ENCODE data around the gene SLC17A7.

The SLC17A7 gene

GRCh38 chr19:49425922-49426592 lies 15.3 kb downstream of the SLC17A7 start:
- Histone ChIP-seq H3K18ac (ENCODE audit: low read depth in 1 of 2, low read length in 2 of 2) (no peak overlapping the region), H4K91ac (ENCODE audit: low read length) (no peak overlapping the region), H2BK12ac (ENCODE audit: low read length in 2 of 2) (no peak overlapping the region), H3K4me3 (ENCODE audit: insufficient read depth in 1 of 2, low read depth in 1 of 2, low read length in 2 of 2) (no peak overlapping the region), H3K23ac (ENCODE audit: low read length in 2 of 2) (no peak overlapping the region), H3K27ac (ENCODE audit: low read length, poor library complexity, severe bottlenecking) (no peak overlapping the region), H3K79me1 (replicated peaks; ENCODE audit: low read length, poor library complexity, severe bottlenecking) (no peaks in the 10 kb centered on the region), H3K4me2 (ENCODE audit: low read length, poor library complexity, severe bottlenecking) (no peak overlapping the region), H3K36me3 (ENCODE audit: control insufficient read depth in 1 of 2, insufficient read depth in 2 of 2, low read depth in 1 of 2, low read length in 2 of 2) (no peaks in the 10 kb centered on the region), H4K8ac (ENCODE audit: low read length) (no peak overlapping the region), H2BK15ac (ENCODE audit: low read depth, poor library complexity, severe bottlenecking) (no peak overlapping the region), H3K9ac (ENCODE audit: low read length) (no peak overlapping the region), H3K4ac (ENCODE audit: low read depth in 1 of 2, low read length in 2 of 2) (no peak overlapping the region), H3K9me3 (ENCODE audit: control insufficient read depth, low read length) (no peaks in the 10 kb centered on the region), H3K4me1 (ENCODE audit: control insufficient read depth, insufficient read depth, low read depth, low read length) (peaks cover 22% of the 10 kb centered on the region), H2AK5ac (ENCODE audit: low read length, severe bottlenecking) (no peak overlapping the region), H2BK5ac (ENCODE audit: low read depth, low read length, poor library complexity, severe bottlenecking) (no peak overlapping the region), H2BK120ac (ENCODE audit: low read depth, low read length) (no peak overlapping the region), H3K14ac (ENCODE audit: low read length in 2 of 2) (no peak overlapping the region), H3K27me3 (ENCODE audit: control insufficient read depth in 1 of 2, insufficient read depth in 1 of 2, low read length in 2 of 2) (peaks cover 95 to 100% of the 10 kb centered on the region in 2 experiments), H2AFZ (ENCODE audit: low read depth, low read length) (no peak overlapping the region)
- DNase-seq: no peak
- WGBS: 7% methylated on average over 30 of the region's 30 CpGs

GRCh38 chr19:49425178-49425577 lies 16.1 kb downstream of the SLC17A7 start, which contains the start of gene GFY:
TSS of gene GFY (plus strand) at chr19:49425388. CDS start at chr19:49426431, 1,043 bp downstream.
- Histone ChIP-seq H3K36me3 (ENCODE audit: control insufficient read depth in 1 of 2, insufficient read depth in 2 of 2, low read depth in 1 of 2, low read length in 2 of 2) (no peaks in the 10 kb centered on the region), H3K18ac (ENCODE audit: low read depth in 1 of 2, low read length in 2 of 2) (no peak within 1 kb of the TSS), H2BK12ac (ENCODE audit: low read length in 2 of 2) (no peak within 1 kb of the TSS), H3K23ac (ENCODE audit: low read length in 2 of 2) (no peak within 1 kb of the TSS), H3K4me1 (ENCODE audit: control insufficient read depth, insufficient read depth, low read depth, low read length) (peaks cover 22% of the 10 kb centered on the region), H2BK15ac (ENCODE audit: low read depth, poor library complexity, severe bottlenecking) (no peak within 1 kb of the TSS), H2BK120ac (ENCODE audit: low read depth, low read length) (no peak within 1 kb of the TSS), H3K4me3 (ENCODE audit: insufficient read depth in 1 of 2, low read depth in 1 of 2, low read length in 2 of 2) (no peak within 1 kb of the TSS), H3K27ac (ENCODE audit: low read length, poor library complexity, severe bottlenecking) (no peak within 1 kb of the TSS), H2BK5ac (ENCODE audit: low read depth, low read length, poor library complexity, severe bottlenecking) (no peak within 1 kb of the TSS), H3K9ac (ENCODE audit: low read length) (no peak within 1 kb of the TSS), H2AFZ (ENCODE audit: low read depth, low read length) (no peak within 1 kb of the TSS), H3K9me3 (ENCODE audit: control insufficient read depth, low read length) (no peaks in the 10 kb centered on the region), H3K4me2 (ENCODE audit: low read length, poor library complexity, severe bottlenecking) (no peak within 1 kb of the TSS), H3K14ac (ENCODE audit: low read length in 2 of 2) (no peak within 1 kb of the TSS), H2AK5ac (ENCODE audit: low read length, severe bottlenecking) (no peak within 1 kb of the TSS), H4K8ac (ENCODE audit: low read length) (no peak within 1 kb of the TSS), H3K79me1 (replicated peaks; ENCODE audit: low read length, poor library complexity, severe bottlenecking) (no peaks in the 10 kb centered on the region), H4K91ac (ENCODE audit: low read length) (no peak within 1 kb of the TSS), H3K4ac (ENCODE audit: low read depth in 1 of 2, low read length in 2 of 2) (no peak within 1 kb of the TSS), H3K27me3 (ENCODE audit: control insufficient read depth in 1 of 2, insufficient read depth in 1 of 2, low read length in 2 of 2) (peaks cover 95 to 100% of the 10 kb centered on the region in 2 experiments)
- DNase-seq: no peak
- 42% methylated on average over 7 of the region's 7 CpGs for WGBS

- Histone ChIP-seq H2BK5ac (ENCODE audit: low read depth, low read length, poor library complexity, severe bottlenecking) (no peak overlapping the region), H3K9ac (ENCODE audit: low read length) (no peak overlapping the region), H3K27me3 (ENCODE audit: control insufficient read depth in 1 of 2, insufficient read depth in 1 of 2, low read length in 2 of 2) (peaks cover 94 to 97% of the 10 kb centered on the region in 2 experiments), H2AFZ (ENCODE audit: low read depth, low read length) (no peak overlapping the region), H4K8ac (ENCODE audit: low read length) (no peak overlapping the region), H3K14ac (ENCODE audit: low read length in 2 of 2) (no peak overlapping the region), H4K91ac (ENCODE audit: low read length) (no peak overlapping the region), H3K4me1 (ENCODE audit: control insufficient read depth, insufficient read depth, low read depth, low read length) (peaks cover 25% of the 10 kb centered on the region), H3K23ac (ENCODE audit: low read length in 2 of 2) (no peak overlapping the region), H3K4me2 (ENCODE audit: low read length, poor library complexity, severe bottlenecking) (no peak overlapping the region), H3K9me3 (ENCODE audit: control insufficient read depth, low read length) (no peaks in the 10 kb centered on the region), H2BK120ac (ENCODE audit: low read depth, low read length) (no peak overlapping the region), H2BK12ac (ENCODE audit: low read length in 2 of 2) (no peak overlapping the region), H3K4ac (ENCODE audit: low read depth in 1 of 2, low read length in 2 of 2) (no peak overlapping the region), H2AK5ac (ENCODE audit: low read length, severe bottlenecking) (no peak overlapping the region), H3K4me3 (ENCODE audit: insufficient read depth in 1 of 2, low read depth in 1 of 2, low read length in 2 of 2) (no peak overlapping the region), H2BK15ac (ENCODE audit: low read depth, poor library complexity, severe bottlenecking) (no peak overlapping the region), H3K79me1 (replicated peaks; ENCODE audit: low read length, poor library complexity, severe bottlenecking) (no peaks in the 10 kb centered on the region), H3K18ac (ENCODE audit: low read depth in 1 of 2, low read length in 2 of 2) (no peak overlapping the region), H3K36me3 (ENCODE audit: control insufficient read depth in 1 of 2, insufficient read depth in 2 of 2, low read depth in 1 of 2, low read length in 2 of 2) (no peaks in the 10 kb centered on the region), H3K27ac (ENCODE audit: low read length, poor library complexity, severe bottlenecking) (no peak overlapping the region)
- 19% methylated on average over 3 of the region's 3 CpGs for WGBS
- no peak for DNase-seq
Measured at GRCh38 chr19:49423985-49424303, 17.4 kb downstream of the SLC17A7 start.

GRCh38 chr19:49423071-49423984 lies 18.0 kb downstream of the SLC17A7 start, which contains the start of gene PTH2:
TSS of gene PTH2 (minus strand) at chr19:49423441. CDS start at chr19:49423339, 102 bp downstream.
- Histone ChIP-seq H3K79me1 (replicated peaks; ENCODE audit: low read length, poor library complexity, severe bottlenecking) (no peaks in the 10 kb centered on the region), H3K4ac (ENCODE audit: low read depth in 1 of 2, low read length in 2 of 2) (no peak within 1 kb of the TSS), H3K9ac (ENCODE audit: low read length) (no peak within 1 kb of the TSS), H3K27me3 (ENCODE audit: control insufficient read depth in 1 of 2, insufficient read depth in 1 of 2, low read length in 2 of 2) (peaks cover 88 to 97% of the 10 kb centered on the region in 2 experiments), H2BK15ac (ENCODE audit: low read depth, poor library complexity, severe bottlenecking) (no peak within 1 kb of the TSS), H4K8ac (ENCODE audit: low read length) (no peak within 1 kb of the TSS), H3K4me1 (ENCODE audit: control insufficient read depth, insufficient read depth, low read depth, low read length) (peaks cover 21% of the 10 kb centered on the region), H3K4me2 (ENCODE audit: low read length, poor library complexity, severe bottlenecking) (peak within 1 kb of the TSS; percentile 31), H3K9me3 (ENCODE audit: control insufficient read depth, low read length) (no peaks in the 10 kb centered on the region), H3K18ac (ENCODE audit: low read depth in 1 of 2, low read length in 2 of 2) (no peak within 1 kb of the TSS), H2AK5ac (ENCODE audit: low read length, severe bottlenecking) (no peak within 1 kb of the TSS), H2AFZ (ENCODE audit: low read depth, low read length) (no peak within 1 kb of the TSS), H4K91ac (ENCODE audit: low read length) (no peak within 1 kb of the TSS), H3K36me3 (ENCODE audit: control insufficient read depth in 1 of 2, insufficient read depth in 2 of 2, low read depth in 1 of 2, low read length in 2 of 2) (no peaks in the 10 kb centered on the region), H2BK5ac (ENCODE audit: low read depth, low read length, poor library complexity, severe bottlenecking) (no peak within 1 kb of the TSS), H3K27ac (ENCODE audit: low read length, poor library complexity, severe bottlenecking) (no peak within 1 kb of the TSS), H3K4me3 (ENCODE audit: insufficient read depth in 1 of 2, low read depth in 1 of 2, low read length in 2 of 2) (no peak within 1 kb of the TSS), H2BK12ac (ENCODE audit: low read length in 2 of 2) (no peak within 1 kb of the TSS), H2BK120ac (ENCODE audit: low read depth, low read length) (no peak within 1 kb of the TSS), H3K14ac (ENCODE audit: low read length in 2 of 2) (no peak within 1 kb of the TSS), H3K23ac (ENCODE audit: low read length in 2 of 2) (no peak within 1 kb of the TSS)
- WGBS: 26% methylated on average over 42 of the region's 42 CpGs
- DNase-seq: no peak
